ENCODE measurements around the gene IGHMBP2.
A peak's percentile ranks its signal among the peaks of the same experiment; 100 is the strongest.

IGHMBP2 gene

DNA sequence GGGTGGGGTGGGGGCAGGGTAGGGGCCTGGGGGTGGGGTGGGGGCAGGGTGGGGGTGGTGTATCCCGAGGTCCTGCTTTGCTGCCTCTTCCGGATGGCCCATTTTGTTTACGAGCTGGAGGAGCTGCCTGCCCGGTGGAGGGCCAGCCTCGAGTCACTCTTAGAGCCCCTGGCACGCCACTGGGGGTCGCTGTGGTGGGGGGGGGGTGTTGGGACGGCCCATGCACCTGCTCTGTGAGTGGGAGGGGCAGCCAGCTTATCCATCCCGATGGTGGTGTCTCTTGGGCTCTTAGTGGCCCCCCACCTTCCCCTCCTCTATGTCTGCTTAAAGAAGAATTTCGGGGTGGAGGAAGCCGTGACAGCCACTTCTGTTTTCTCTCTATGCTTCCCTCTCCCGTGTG lies 52.5 kb downstream of the IGHMBP2 start:
- TF ChIP-seq, protein P1, sequence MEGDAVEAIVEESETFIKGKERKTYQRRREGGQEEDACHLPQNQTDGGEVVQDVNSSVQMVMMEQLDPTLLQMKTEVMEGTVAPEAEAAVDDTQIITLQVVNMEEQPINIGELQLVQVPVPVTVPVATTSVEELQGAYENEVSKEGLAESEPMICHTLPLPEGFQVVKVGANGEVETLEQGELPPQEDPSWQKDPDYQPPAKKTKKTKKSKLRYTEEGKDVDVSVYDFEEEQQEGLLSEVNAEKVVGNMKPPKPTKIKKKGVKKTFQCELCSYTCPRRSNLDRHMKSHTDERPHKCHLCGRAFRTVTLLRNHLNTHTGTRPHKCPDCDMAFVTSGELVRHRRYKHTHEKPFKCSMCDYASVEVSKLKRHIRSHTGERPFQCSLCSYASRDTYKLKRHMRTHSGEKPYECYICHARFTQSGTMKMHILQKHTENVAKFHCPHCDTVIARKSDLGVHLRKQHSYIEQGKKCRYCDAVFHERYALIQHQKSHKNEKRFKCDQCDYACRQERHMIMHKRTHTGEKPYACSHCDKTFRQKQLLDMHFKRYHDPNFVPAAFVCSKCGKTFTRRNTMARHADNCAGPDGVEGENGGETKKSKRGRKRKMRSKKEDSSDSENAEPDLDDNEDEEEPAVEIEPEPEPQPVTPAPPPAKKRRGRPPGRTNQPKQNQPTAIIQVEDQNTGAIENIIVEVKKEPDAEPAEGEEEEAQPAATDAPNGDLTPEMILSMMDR (IDR thresholded peaks at IDR 0.05; ENCODE audit: low read depth, low read length) = peak; percentile 51
- TF ChIP-seq MYC (IDR thresholded peaks at IDR 0.05; ENCODE audit: low read depth, low read length) (no peak), POLR2A (IDR thresholded peaks at IDR 0.05; ENCODE audit: extremely low read depth, insufficient read length) (no peak), MAX (IDR thresholded peaks at IDR 0.05; ENCODE audit: low read depth, low read length) (peak; percentile 34)
- DNase-seq (ENCODE audit: low read depth) = peak; percentile 64
- H3K4me3 ChIP-seq (ENCODE audit: low read depth, low read length) = no peak overlapping the region

DNA sequence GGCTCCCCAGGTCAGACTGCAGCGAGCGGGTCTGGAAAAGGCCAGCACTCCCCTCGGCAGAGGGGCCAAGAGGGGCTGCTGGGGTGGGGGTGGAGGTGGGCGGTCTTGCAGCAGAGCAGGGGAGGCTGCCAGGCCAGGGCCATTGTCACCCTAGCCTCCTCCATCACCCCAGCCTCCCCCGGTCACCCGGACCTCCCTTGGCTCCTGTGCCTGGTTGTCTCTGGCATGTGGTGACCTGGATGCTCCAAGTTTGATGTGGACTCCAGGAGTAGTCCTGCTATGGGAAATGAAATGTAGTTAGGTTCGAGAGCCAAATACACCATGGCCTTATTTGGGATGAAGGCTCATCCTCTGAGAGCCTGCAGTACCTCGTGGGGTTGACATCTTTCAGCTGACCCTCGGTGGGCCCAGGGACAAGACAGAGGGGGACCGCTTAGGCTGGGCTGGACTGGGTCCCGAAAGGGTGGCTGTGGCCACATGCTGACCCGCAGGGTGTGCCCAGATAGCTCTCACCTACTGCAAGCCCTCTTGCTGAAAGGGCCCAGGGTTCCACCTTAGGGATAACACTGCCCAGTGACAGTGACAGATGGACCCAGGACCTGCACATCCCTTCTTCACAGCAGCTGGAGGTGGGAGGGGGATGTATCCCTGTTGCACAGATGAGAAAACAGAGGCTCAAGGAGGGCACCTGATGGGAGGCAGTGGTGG lies 53.0 kb downstream of the IGHMBP2 start:
- TF ChIP-seq MAX (IDR thresholded peaks at IDR 0.05; ENCODE audit: low read depth, low read length) = no peak
- no peak for TF ChIP-seq POLR2A (IDR thresholded peaks at IDR 0.05; ENCODE audit: extremely low read depth, insufficient read length)
- TF ChIP-seq, protein P1 (IDR thresholded peaks at IDR 0.05; ENCODE audit: low read depth, low read length) = no peak
- TF ChIP-seq MYC (IDR thresholded peaks at IDR 0.05; ENCODE audit: low read depth, low read length) = no peak
- DNase-seq (ENCODE audit: low read depth) = no peak

DNA sequence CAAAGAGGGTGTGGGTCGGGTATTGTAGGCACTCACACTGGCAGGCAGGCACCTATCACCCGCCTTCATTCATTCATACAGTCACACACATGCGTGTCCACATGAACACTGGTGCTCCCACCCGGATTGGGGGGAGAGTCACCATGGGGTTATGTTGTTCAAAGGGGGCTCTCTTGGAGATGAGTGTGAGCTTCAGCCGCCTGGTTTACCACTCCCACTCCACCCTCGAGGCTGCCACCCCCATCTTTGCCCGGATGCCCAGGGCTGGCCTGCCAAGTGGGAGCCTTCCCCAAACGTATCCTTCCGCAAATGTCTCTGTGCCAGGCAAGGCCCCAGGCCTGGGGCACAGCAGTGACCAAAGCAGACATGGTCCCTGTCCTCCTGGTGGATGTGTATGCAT lies 54.5 kb downstream of the IGHMBP2 start:
- H3K4me3 ChIP-seq (ENCODE audit: low read depth, low read length) = no peak overlapping the region
- no peak for TF ChIP-seq MYC (IDR thresholded peaks at IDR 0.05; ENCODE audit: low read depth, low read length)
- no peak for TF ChIP-seq MAX (IDR thresholded peaks at IDR 0.05; ENCODE audit: low read depth, low read length)
- TF ChIP-seq, protein P1 (IDR thresholded peaks at IDR 0.05; ENCODE audit: low read depth, low read length) = no peak
- no peak for TF ChIP-seq POLR2A (IDR thresholded peaks at IDR 0.05; ENCODE audit: extremely low read depth, insufficient read length)
- DNase-seq (ENCODE audit: low read depth) = no peak

More for the DNA sequence above, 53.0 kb downstream of the IGHMBP2 start:
- H3K4me3 ChIP-seq (ENCODE audit: low read depth, low read length) = no peak overlapping the region

DNA sequence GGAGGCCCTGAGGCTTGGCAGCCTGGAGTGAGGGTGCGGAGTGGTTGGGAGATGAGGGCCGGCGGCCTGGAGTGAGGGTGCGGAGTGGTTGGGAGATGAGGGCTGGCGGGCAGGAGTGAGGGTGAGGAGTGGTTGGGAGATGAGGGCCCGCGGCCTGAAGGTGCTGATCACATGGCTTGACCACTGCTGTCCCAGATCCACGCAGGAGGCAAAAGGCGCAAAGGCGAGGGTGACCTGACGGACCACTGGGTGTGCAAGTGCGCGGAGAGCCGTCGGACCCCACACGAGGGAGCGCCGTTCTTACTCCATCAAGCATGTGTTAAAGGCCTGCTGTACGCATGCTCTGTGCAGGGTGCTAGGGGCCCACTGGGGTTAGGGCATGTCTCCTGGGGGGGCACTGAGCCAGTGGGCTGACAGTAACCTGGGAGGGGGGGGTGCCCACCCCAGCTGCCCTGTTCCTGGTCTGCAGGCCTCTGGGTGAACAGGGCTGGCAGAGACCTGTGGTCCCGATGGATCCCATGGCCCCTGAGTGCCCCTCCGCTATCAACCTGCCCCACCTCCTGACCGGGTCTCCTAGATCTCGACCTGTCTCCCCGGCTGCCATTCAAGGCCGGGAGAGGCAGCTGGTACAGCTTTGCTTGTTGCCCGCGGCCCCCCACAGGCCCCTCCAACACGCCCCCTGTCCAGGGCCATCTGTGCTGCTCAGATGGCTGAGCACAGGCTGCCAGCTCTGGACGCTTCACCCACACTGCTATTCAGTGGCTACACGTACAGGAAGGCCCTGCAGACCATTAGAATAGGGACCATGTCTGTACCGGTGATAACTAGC lies 56.0 kb downstream of the IGHMBP2 start:
- no peak overlapping the region for H3K4me3 ChIP-seq (ENCODE audit: low read depth, low read length)
- no peak for DNase-seq (ENCODE audit: low read depth)
- TF ChIP-seq POLR2A (IDR thresholded peaks at IDR 0.05; ENCODE audit: extremely low read depth, insufficient read length) = no peak
- TF ChIP-seq, protein P1 (IDR thresholded peaks at IDR 0.05; ENCODE audit: low read depth, low read length) = no peak
- no peak for TF ChIP-seq MAX (IDR thresholded peaks at IDR 0.05; ENCODE audit: low read depth, low read length)
- no peak for TF ChIP-seq MYC (IDR thresholded peaks at IDR 0.05; ENCODE audit: low read depth, low read length)

- TF ChIP-seq, protein P1 (IDR thresholded peaks at IDR 0.05; ENCODE audit: low read depth, low read length) = no peak
- TF ChIP-seq MAX (IDR thresholded peaks at IDR 0.05; ENCODE audit: low read depth, low read length) = no peak
- no peak for TF ChIP-seq MYC (IDR thresholded peaks at IDR 0.05; ENCODE audit: low read depth, low read length)
- TF ChIP-seq POLR2A (IDR thresholded peaks at IDR 0.05; ENCODE audit: extremely low read depth, insufficient read length) = no peak
- no peak overlapping the region for H3K4me3 ChIP-seq (ENCODE audit: low read depth, low read length)
- DNase-seq (ENCODE audit: low read depth) = no peak
Observed at GRCh38 chr11:68960294-68961071, 56.8 kb downstream of the IGHMBP2 start.

All from NB4 (cell line).